ENCODE results near the gene ABHD2.

- TF ChIP-seq POLR2A (IDR thresholded peaks at IDR 0.05) (no peak), CTCF (IDR thresholded peaks at IDR 0.05) (no peak)
Observed at GRCh38 chr15:89137926-89138325, 49.7 kb downstream of the ABHD2 start.
